ENCODE measurements around the gene PRR4. TPM values are rescaled to one million over a fixed set of nuclear protein-coding genes. Genes with fewer than 3 reads are reported as not detected.
A peak's percentile ranks its signal among the peaks of the same experiment; 100 is the strongest.

The PRR4 gene
- total RNA-seq, 5 donors from 2014 or later (not counting 1 experiment from before 2014, with no cell fraction given) = 0.73 to 3.8 (median 2.2) TPM

DNA sequence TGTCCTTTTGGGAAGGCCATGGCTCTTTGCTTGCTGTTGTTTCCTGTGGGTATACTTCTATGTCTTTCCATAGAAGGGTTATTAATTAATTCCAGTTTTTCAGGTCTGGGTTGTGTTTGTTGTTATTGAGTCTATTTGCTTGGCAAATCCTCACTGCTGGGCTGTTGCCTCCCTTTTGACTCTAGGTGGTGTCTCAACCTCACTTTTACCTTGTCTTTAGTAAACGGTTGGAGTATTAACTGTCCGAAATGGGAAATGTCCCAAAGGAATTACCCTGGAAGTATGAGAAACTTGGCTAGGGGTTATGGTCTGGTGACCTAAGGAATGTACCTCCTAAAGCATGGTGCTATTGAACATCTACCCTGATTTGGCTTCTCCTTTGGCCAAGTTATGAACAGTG lies 18.1 kb upstream of the PRR4 start:
- peaks cover 83% of the 10 kb centered on the region for H3K36me3 Mint-ChIP-seq
- ChIA-PET POLR2A (no interaction called here), CTCF (no interaction called here)
- Histone ChIP-seq H3K27me3 (replicated peaks in 1 of 2; ENCODE audit: control insufficient read depth in 2 of 2, extremely low read depth in 1 of 2, insufficient read depth in 2 of 2, low read length in 1 of 2) (no peaks in the 10 kb centered on the region), H3K4me1 (ENCODE audit: control insufficient read depth in 1 of 2, extremely low read depth in 1 of 2, insufficient read depth in 2 of 2, low read length in 2 of 2) (no peaks in the 10 kb centered on the region), H3K36me3 (ENCODE audit: control insufficient read depth in 2 of 2, extremely low read depth in 1 of 2, insufficient read depth in 1 of 2, low read length in 1 of 2) (no peaks in the 10 kb centered on the region), H3K27ac (ENCODE audit: low read length) (no peak overlapping the region), H3K9me3 (peaks cover 3% of the 10 kb centered on the region), H3K4me3 (ENCODE audit: control insufficient read depth in 1 of 2, extremely low read depth in 1 of 2, low read length in 1 of 2) (no peak overlapping the region)
- no peak for DNase-seq
- peaks cover 20 to 28% (median 24%) of the 10 kb centered on the region in 3 donors for H3K9me3 Mint-ChIP-seq
- WGBS (ENCODE audit: insufficient coverage) = no CpG with 5 or more reads among the region's 2 CpGs
- no peak overlapping the region for H3K4me3 Mint-ChIP-seq
- no peak for ATAC-seq (replicated peaks in 1 of 4)
- H3K27me3 Mint-ChIP-seq = no peaks in the 10 kb centered on the region
- no peaks in the 10 kb centered on the region for H3K4me1 Mint-ChIP-seq
- no peak overlapping the region for H3K27ac Mint-ChIP-seq

DNA sequence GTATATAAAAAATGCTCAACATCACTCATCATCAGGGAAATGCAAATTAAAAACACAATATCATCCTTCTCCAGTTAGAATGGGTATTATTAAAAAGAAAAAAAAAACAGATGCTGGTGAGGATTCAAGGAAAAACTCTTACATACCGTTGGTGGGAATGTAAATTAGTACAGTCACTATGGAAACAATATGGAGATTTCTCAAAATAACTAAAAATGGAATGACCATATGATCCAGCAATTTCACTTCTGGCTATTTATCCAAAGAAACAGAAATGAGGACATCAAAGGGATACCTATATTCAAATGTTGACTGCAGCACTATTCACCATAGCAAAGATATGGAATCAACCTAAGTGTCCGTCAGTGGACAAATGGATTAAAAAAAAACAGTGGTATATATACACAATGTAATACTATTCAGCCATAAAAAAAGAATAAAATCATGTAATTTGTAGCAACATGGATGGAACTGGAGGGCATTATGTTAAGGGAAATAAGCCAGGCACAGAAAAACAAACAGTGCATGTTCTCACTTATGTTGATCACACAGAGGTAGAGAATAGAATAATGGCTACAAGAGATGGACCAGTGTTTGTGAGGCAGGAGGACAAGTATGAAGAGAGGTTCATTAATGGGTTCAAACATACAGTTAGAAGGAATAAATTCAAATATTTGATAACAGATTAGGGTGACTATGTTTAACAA lies 14.4 kb upstream of the PRR4 start:
- no peaks in the 10 kb centered on the region for H3K4me1 ChIP-seq (ENCODE audit: control insufficient read depth in 1 of 2, extremely low read depth in 1 of 2, insufficient read depth in 2 of 2, low read length in 2 of 2)
- no peak overlapping the region for H3K4me3 ChIP-seq (ENCODE audit: control insufficient read depth in 1 of 2, extremely low read depth in 1 of 2, low read length in 1 of 2)
- H3K9me3 ChIP-seq = peaks cover 3% of the 10 kb centered on the region
- no CpG with 5 or more reads among the region's 2 CpGs for WGBS (ENCODE audit: insufficient coverage)
- ATAC-seq (replicated peaks in 1 of 4) (no peak), DNase-seq (no peak)
- ChIA-PET POLR2A (no interaction called here), CTCF (no interaction called here)
- H3K27ac ChIP-seq (ENCODE audit: low read length) = no peak overlapping the region
- H3K36me3 Mint-ChIP-seq = peaks cover 92% of the 10 kb centered on the region
- peaks cover 6 to 9% of the 10 kb centered on the region in 2 donors for H3K36me3 ChIP-seq (ENCODE audit: control insufficient read depth in 2 of 2, extremely low read depth in 1 of 2, insufficient read depth in 1 of 2, low read length in 1 of 2)
- H3K9me3 Mint-ChIP-seq = peaks cover 21 to 46% (median 41%) of the 10 kb centered on the region in 3 donors
- no peak overlapping the region for H3K4me3 Mint-ChIP-seq
- H3K27ac Mint-ChIP-seq = no peak overlapping the region
- no peaks in the 10 kb centered on the region for H3K27me3 Mint-ChIP-seq
- no peaks in the 10 kb centered on the region for H3K4me1 Mint-ChIP-seq
- H3K27me3 ChIP-seq (replicated peaks in 1 of 2; ENCODE audit: control insufficient read depth in 2 of 2, extremely low read depth in 1 of 2, insufficient read depth in 2 of 2, low read length in 1 of 2) = no peaks in the 10 kb centered on the region

DNA sequence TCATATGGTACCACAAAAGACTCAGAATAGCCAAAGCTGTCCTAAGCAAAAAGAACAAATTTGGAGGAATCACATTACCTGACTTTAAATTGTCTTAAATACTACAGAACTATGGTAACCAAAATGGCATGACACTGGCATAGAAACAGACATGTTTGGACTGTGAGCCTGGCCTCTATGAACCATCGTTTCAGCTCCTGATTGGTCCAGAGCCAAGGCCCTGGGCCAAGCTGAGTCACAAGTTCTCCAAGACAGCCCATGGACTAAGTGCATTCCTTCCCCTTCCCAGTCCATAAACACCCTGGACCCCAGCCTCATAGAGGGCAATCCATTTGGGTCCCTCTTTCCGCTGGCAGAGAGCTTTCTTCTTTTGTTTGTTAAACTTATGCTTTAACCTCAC lies 12.1 kb upstream of the PRR4 start:
- no peak overlapping the region for H3K27ac ChIP-seq (ENCODE audit: low read length)
- Mint-ChIP-seq H3K27me3 (no peaks in the 10 kb centered on the region), H3K9me3 (peaks cover 29 to 68% (median 59%) of the 10 kb centered on the region in 3 donors), H3K4me1 (no peaks in the 10 kb centered on the region), H3K27ac (no peak overlapping the region), H3K36me3 (peaks cover 94% of the 10 kb centered on the region), H3K4me3 (no peak overlapping the region)
- no peak overlapping the region for H3K4me3 ChIP-seq (ENCODE audit: control insufficient read depth in 1 of 2, extremely low read depth in 1 of 2, low read length in 1 of 2)
- ATAC-seq (replicated peaks in 1 of 4) (no peak), DNase-seq (no peak)
- peaks cover 3% of the 10 kb centered on the region for H3K9me3 ChIP-seq
- no peaks in the 10 kb centered on the region for H3K4me1 ChIP-seq (ENCODE audit: control insufficient read depth in 1 of 2, extremely low read depth in 1 of 2, insufficient read depth in 2 of 2, low read length in 2 of 2)
- ChIA-PET POLR2A (no interaction called here), CTCF (no interaction called here)
- H3K36me3 ChIP-seq (ENCODE audit: control insufficient read depth in 2 of 2, extremely low read depth in 1 of 2, insufficient read depth in 1 of 2, low read length in 1 of 2) = peaks cover 9 to 12% of the 10 kb centered on the region in 2 donors
- no peaks in the 10 kb centered on the region for H3K27me3 ChIP-seq (replicated peaks in 1 of 2; ENCODE audit: control insufficient read depth in 2 of 2, extremely low read depth in 1 of 2, insufficient read depth in 2 of 2, low read length in 1 of 2)
- 92% methylated on average over 2 of the region's 2 CpGs for WGBS (ENCODE audit: insufficient coverage)

DNA sequence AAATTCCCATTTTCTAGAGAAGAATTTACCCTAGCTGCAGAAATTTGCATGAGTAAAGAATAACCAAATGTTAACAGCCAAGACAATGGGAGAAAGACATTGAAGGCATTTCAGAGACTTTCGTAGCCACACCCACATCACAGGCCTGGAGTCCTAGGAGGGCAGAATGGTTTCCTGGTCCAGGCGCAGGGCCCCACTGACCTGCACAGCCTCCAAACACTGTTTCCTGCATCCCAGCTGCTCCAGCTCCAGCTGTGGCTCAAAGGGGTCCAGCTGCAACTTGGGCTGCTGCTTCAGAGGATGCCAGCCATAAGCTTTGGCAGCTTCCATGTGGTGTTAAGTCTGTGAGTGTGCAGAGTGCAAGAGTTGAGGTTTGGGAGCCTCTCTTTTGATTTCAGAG lies 6.5 kb upstream of the PRR4 start:
- Mint-ChIP-seq H3K27me3 (no peaks in the 10 kb centered on the region), H3K4me1 (peaks cover 28 to 44% (median 38%) of the 10 kb centered on the region in 3 donors)

DNA sequence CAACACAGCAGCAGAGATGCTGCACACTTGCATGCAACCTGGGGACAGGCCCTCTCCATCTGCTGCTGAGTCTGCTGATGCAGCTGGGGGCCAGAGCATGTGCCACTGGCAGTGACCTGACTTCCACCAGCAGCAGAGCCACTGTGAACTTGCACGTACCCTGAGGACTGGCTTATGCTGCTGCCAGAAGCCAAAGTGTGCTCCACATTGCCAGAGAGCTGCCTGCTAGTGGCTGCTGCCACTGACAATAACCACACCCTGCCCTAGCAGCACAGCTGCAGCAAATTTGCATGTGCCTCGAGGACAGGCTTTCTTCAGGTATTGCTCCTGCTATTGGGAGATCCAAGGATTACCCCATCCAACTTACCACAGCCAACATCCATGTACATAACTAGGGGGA lies 4.5 kb upstream of the PRR4 start:
- Mint-ChIP-seq H3K27ac (no peak overlapping the region), H3K36me3 (peaks cover 66% of the 10 kb centered on the region), H3K4me1 (peaks cover 46 to 60% (median 55%) of the 10 kb centered on the region in 3 donors), H3K27me3 (no peaks in the 10 kb centered on the region), H3K4me3 (no peak overlapping the region), H3K9me3 (peaks cover 10 to 30% (median 19%) of the 10 kb centered on the region in 3 donors)
- H3K9me3 ChIP-seq = peaks cover 2% of the 10 kb centered on the region
- H3K4me3 ChIP-seq (ENCODE audit: control insufficient read depth in 1 of 2, extremely low read depth in 1 of 2, low read length in 1 of 2) = no peak overlapping the region
- H3K27ac ChIP-seq (ENCODE audit: low read length) = no peak overlapping the region
- ChIA-PET CTCF (no interaction called here), POLR2A (no interaction called here)
- WGBS (ENCODE audit: insufficient coverage) = 100% methylated on average over 2 of the region's 2 CpGs
- DNase-seq (no peak), ATAC-seq (replicated peaks in 1 of 4) (no peak)
- peaks cover 0 to 7% of the 10 kb centered on the region in 2 donors for H3K36me3 ChIP-seq (ENCODE audit: control insufficient read depth in 2 of 2, extremely low read depth in 1 of 2, insufficient read depth in 1 of 2, low read length in 1 of 2)
- peaks cover 0 to 30% of the 10 kb centered on the region in 2 experiments for H3K4me1 ChIP-seq (ENCODE audit: control insufficient read depth in 1 of 2, extremely low read depth in 1 of 2, insufficient read depth in 2 of 2, low read length in 2 of 2)
- no peaks in the 10 kb centered on the region for H3K27me3 ChIP-seq (replicated peaks in 1 of 2; ENCODE audit: control insufficient read depth in 2 of 2, extremely low read depth in 1 of 2, insufficient read depth in 2 of 2, low read length in 1 of 2)

More for the DNA sequence above, 6.5 kb upstream of the PRR4 start:
- H3K4me3 ChIP-seq (ENCODE audit: control insufficient read depth in 1 of 2, extremely low read depth in 1 of 2, low read length in 1 of 2) = no peak overlapping the region
- ATAC-seq (replicated peaks in 1 of 4) (no peak), DNase-seq (no peak)
- H3K27ac Mint-ChIP-seq = no peak overlapping the region
- peaks cover 14 to 47% (median 25%) of the 10 kb centered on the region in 3 donors for H3K9me3 Mint-ChIP-seq
- ChIA-PET POLR2A (no interaction called here), CTCF (no interaction called here)
- peaks cover 0 to 23% of the 10 kb centered on the region in 2 experiments for H3K4me1 ChIP-seq (ENCODE audit: control insufficient read depth in 1 of 2, extremely low read depth in 1 of 2, insufficient read depth in 2 of 2, low read length in 2 of 2)
- no peak overlapping the region for H3K4me3 Mint-ChIP-seq
- no peak overlapping the region for H3K27ac ChIP-seq (ENCODE audit: low read length)
- WGBS (ENCODE audit: insufficient coverage) = 100% methylated on average over 1 of the region's 2 CpGs
- H3K36me3 ChIP-seq (ENCODE audit: control insufficient read depth in 2 of 2, extremely low read depth in 1 of 2, insufficient read depth in 1 of 2, low read length in 1 of 2) = peaks cover 6 to 12% of the 10 kb centered on the region in 2 donors
- H3K9me3 ChIP-seq = peaks cover 2% of the 10 kb centered on the region
- peaks cover 78% of the 10 kb centered on the region for H3K36me3 Mint-ChIP-seq
- no peaks in the 10 kb centered on the region for H3K27me3 ChIP-seq (replicated peaks in 1 of 2; ENCODE audit: control insufficient read depth in 2 of 2, extremely low read depth in 1 of 2, insufficient read depth in 2 of 2, low read length in 1 of 2)

DNA sequence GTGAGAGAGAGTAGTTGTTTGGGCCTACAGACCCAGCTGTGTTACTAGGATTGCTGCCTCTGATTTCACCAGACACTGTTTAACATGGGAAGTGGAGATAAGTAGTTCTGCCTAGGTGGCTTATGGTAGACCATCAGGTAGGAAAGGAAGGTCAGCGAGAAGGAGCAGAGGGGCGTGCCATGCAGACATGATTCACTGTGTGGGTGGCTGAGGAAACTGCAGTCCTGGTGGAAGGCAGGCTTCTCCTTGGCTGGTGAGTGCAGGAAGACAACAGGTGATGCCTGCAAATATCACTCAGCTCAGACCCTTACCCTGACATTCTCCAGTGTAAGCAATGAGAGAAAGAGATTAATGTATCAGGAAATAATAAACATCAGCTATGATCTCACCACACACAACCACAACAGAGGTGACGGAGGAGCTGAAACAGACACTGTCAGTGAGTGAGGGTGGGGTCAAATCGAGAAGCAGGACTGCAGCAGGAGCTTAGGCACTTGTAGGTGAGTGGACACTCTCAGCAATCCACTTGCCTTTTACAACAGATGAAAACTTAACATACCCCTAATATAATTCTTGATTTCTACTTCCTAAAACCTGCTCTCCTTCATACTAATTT lies 2.1 kb upstream of the PRR4 start:
- Histone ChIP-seq H3K36me3 (ENCODE audit: control insufficient read depth in 2 of 2, extremely low read depth in 1 of 2, insufficient read depth in 1 of 2, low read length in 1 of 2) (peaks cover 2 to 6% of the 10 kb centered on the region in 2 donors), H3K27me3 (replicated peaks in 1 of 2; ENCODE audit: control insufficient read depth in 2 of 2, extremely low read depth in 1 of 2, insufficient read depth in 2 of 2, low read length in 1 of 2) (no peaks in the 10 kb centered on the region), H3K9me3 (peaks cover 2% of the 10 kb centered on the region), H3K4me1 (ENCODE audit: control insufficient read depth in 1 of 2, extremely low read depth in 1 of 2, insufficient read depth in 2 of 2, low read length in 2 of 2) (peaks cover 0 to 30% of the 10 kb centered on the region in 2 experiments), H3K4me3 (ENCODE audit: control insufficient read depth in 1 of 2, extremely low read depth in 1 of 2, low read length in 1 of 2) (no peak overlapping the region), H3K27ac (ENCODE audit: low read length) (no peak overlapping the region)
- WGBS (ENCODE audit: insufficient coverage) = 83% methylated on average over 2 of the region's 4 CpGs
- Mint-ChIP-seq H3K27ac (no peak overlapping the region), H3K4me1 (peaks cover 47 to 60% (median 55%) of the 10 kb centered on the region in 3 donors), H3K36me3 (peaks cover 64% of the 10 kb centered on the region), H3K4me3 (no peak overlapping the region), H3K9me3 (peaks cover 0 to 6% (median 0%) of the 10 kb centered on the region in 3 donors), H3K27me3 (no peaks in the 10 kb centered on the region)
- ChIA-PET CTCF (no interaction called here), POLR2A (no interaction called here)
- ATAC-seq (replicated peaks in 1 of 4) (no peak), DNase-seq (peak in 2 of 35 experiments; percentile 1 to 7)
